GM10248 (cell line): Measurements from ENCODE around the gene CCL17.

Source experiments
- CTCF ChIA-PET: fragments of 300-600 bp; sonication (Branson Sonifier 250); formaldehyde crosslinking; extraction: SDS; loops from one replicate; lab custom pipeline; 2021; ENCODE audit warnings: antibody characterized with exemption; lab: Yijun Ruan, JAX
- POLR2A ChIA-PET: fragments of 350-650 bp; sonication (Branson Sonifier 250); formaldehyde crosslinking; extraction: SDS; loops from one replicate; lab custom pipeline; 2020; ENCODE audit warnings: antibody characterized with exemption; lab: Yijun Ruan, JAX
- DNase-seq: peaks from one replicate; pipeline ENCODE4 v3.0.0; 2012; ENCODE audit errors: extremely low spot score
- TF ChIP-seq, protein P1 (sequence below): IDR thresholded peaks from 2 replicates; pipeline ENCODE4 v1.5.1; 2012; ENCODE audit warnings: mild to moderate bottlenecking, low read depth; ENCODE audit errors: extremely low read depth, missing control alignments, control extremely low read depth

Gene CCL17

GRCh38 chr16:57388359-57389086 is 16.0 kb upstream of the CCL17 start:
- no peak for DNase-seq
- POLR2A ChIA-PET = interaction anchor here (0.6 to 1.1 kb wide), 3 partner anchors 25 to 440 kb away, joined by 3 to 5 read pairs (median 4); no protein-coding TSS in a partner anchor
- CTCF ChIA-PET = interaction anchor here (0.7 to 4.9 kb wide), 4 partner anchors 11 to 89 kb away, joined by 3 to 29 read pairs (median 6); no protein-coding TSS in a partner anchor
- TF ChIP-seq, protein P1, sequence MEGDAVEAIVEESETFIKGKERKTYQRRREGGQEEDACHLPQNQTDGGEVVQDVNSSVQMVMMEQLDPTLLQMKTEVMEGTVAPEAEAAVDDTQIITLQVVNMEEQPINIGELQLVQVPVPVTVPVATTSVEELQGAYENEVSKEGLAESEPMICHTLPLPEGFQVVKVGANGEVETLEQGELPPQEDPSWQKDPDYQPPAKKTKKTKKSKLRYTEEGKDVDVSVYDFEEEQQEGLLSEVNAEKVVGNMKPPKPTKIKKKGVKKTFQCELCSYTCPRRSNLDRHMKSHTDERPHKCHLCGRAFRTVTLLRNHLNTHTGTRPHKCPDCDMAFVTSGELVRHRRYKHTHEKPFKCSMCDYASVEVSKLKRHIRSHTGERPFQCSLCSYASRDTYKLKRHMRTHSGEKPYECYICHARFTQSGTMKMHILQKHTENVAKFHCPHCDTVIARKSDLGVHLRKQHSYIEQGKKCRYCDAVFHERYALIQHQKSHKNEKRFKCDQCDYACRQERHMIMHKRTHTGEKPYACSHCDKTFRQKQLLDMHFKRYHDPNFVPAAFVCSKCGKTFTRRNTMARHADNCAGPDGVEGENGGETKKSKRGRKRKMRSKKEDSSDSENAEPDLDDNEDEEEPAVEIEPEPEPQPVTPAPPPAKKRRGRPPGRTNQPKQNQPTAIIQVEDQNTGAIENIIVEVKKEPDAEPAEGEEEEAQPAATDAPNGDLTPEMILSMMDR = no peak

GRCh38 chr16:57389087-57389468 is 15.5 kb upstream of the CCL17 start:
- CTCF ChIA-PET = no interaction called here

DNA sequence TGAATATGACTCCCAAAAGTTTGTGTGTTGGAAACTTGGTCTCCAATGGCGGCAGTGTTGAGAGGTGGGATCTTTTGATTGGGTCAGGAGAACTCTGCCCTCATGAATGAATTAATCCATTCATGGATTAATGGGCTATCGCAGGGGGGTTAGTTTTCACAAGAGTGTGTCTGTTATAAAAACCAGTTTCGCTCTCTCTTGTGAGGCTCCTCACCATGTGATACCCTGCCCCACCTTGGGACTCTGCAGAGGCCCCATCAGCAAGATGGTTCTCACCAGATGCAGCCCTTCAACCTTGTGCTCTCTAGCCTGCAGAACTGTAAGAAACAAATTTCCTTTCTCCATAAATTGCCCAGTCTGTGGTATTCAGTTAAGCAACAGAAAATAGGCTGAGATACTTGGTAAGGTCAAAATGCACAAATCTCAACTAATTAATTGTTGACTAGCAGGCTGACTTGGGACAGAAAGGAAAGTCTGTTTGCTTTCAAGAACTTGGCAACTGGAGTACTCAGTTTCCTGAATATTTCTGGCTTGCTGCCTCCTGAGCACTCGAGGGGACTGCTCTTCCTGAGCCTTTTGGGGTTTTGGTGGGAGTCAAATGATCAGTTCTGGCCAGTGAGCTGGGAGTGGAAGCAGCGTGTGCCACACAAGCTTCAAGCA is 13.8 kb upstream of the CCL17 start:
- ChIA-PET CTCF (interaction anchor here (1.0 to 2.2 kb wide), 6 partner anchors 8 to 35 kb away, joined by 3 to 11 read pairs (median 5); no protein-coding TSS in a partner anchor), POLR2A (no interaction called here)
- DNase-seq = no peak
- TF ChIP-seq, protein P1 = no peak

More at GRCh38 chr16:57389087-57389468, 15.5 kb upstream of the CCL17 start:
- TF ChIP-seq, protein P1 = no peak
- POLR2A ChIA-PET = no interaction called here
- no peak for DNase-seq

DNA sequence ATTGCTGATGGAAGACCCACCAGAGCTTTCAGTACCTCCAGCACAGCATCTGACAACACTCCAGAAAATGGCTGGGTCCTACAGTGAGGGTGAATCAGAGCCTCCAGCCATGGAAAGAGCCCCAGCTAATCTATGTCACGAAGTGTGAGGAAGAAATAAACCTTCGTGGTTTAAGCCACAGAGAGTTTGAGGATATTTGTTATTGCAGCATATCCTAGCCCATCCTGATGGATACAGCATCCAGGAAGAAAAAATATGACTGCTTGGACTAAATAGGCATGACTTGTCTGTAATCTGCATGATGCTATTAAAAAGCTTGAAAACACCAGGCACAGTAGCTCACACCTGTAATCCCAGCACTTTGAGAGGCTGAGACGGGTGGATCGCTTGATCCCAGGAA is 13.3 kb upstream of the CCL17 start:
- DNase-seq = no peak
- ChIA-PET CTCF (interaction anchor here (0.8 to 2.2 kb wide), 5 partner anchors 8 to 35 kb away, joined by 3 to 11 read pairs (median 5); no protein-coding TSS in a partner anchor), POLR2A (interaction anchor here (1.1 kb wide), 2 partner anchors 22 to 25 kb away, joined by 4 read pairs; no protein-coding TSS in a partner anchor)
- TF ChIP-seq, protein P1 = no peak

DNA sequence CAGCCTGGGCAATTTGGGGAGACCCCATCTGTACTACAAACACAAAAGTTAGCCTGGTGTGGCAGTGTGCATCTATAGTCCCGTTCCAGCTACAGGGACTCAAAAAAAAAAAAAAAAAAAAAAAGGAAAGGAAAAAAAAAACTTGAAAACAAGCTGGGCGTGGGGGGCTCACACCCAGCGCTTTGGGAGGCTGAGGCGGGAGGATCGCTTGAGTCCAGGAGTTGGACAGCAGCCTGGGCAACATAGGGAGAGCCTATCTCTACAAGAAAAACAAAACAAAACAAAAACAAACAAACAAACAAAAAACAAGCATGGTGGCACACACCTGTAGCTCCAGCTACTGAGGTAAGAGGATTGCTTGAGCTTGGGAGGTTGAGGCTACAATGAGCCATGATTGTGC is 12.9 kb upstream of the CCL17 start:
- DNase-seq = no peak
- CTCF ChIA-PET = interaction anchor here (0.8 to 2.2 kb wide), 4 partner anchors 14 to 36 kb away, joined by 3 to 8 read pairs (median 5); no protein-coding TSS in a partner anchor
- POLR2A ChIA-PET = interaction anchor here (0.6 to 1.1 kb wide), 4 partner anchors 22 to 134 kb away, joined by 3 to 4 read pairs (median 4); no protein-coding TSS in a partner anchor
- TF ChIP-seq, protein P1 = no peak

DNA sequence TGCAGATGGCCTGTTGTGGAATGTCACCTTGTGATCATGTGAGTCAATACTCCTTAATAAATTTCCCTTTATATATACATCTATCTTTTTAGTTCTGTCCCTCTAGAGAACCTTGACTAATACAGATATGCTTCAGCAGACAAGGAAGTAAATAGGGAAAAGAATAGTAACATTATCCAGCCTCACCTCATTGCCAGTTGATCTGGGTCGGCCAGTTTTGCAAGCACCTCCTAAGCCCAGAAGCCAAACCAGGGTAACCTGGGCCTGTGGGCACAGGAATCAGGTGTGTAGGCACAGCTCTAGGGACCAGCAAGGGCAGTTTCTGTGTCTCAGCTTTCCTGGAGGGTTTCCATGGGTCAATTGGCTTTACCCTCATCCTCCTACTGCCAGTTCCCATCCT is 11.9 kb upstream of the CCL17 start:
- TF ChIP-seq, protein P1 = no peak
- CTCF ChIA-PET = interaction anchor here (1.3 to 2.2 kb wide), 5 partner anchors 11 to 92 kb away, joined by 4 to 8 read pairs (median 5); partner anchors contain the start of gene CCL17
- no peak for DNase-seq
- POLR2A ChIA-PET = interaction anchor here (1.1 kb wide), 1 partner anchor 21 kb away, joined by 4 read pairs; no protein-coding TSS in a partner anchor
